A673 (cell line): ENCODE results near the gene THBS1. TPM values are rescaled to one million over a fixed set of nuclear protein-coding genes. Genes with fewer than 3 reads are reported as not detected.

Experiments used
- BruUV-seq: library from RNA; stranded (reverse); fragments of 400-500 nt; replicated peaks from 2 replicates; lab custom pipeline; 2021; lab: Mats Ljungman, UMichigan
- CTCF ChIA-PET: fragments of 300-600 bp; sonication (Branson Sonifier 250); formaldehyde crosslinking; loops from one replicate; lab custom pipeline; 2022; ENCODE audit warnings: antibody characterized with exemption; lab: Charles Lee
- POLR2A ChIA-PET: fragments of 300-600 bp; sonication (Branson Sonifier 250); formaldehyde crosslinking; loops from one replicate; lab custom pipeline; 2022; ENCODE audit warnings: antibody characterized with exemption; ENCODE audit not compliant: low non-redundant PET; lab: Charles Lee
- DNase-seq: peaks from one replicate; pipeline ENCODE4 v3.0.0-alpha.2; 2015; ENCODE audit warnings: low spot score
- H3K27ac ChIP-seq: fragments of 200-600 bp; sonication (generic); 2 replicates; pipeline ENCODE4 v1.5.1; 2016; ENCODE audit warnings: mixed run types, low read depth, mild to moderate bottlenecking, mixed read lengths, antibody characterized with exemption, low read length; ENCODE audit not compliant: poor library complexity, severe bottlenecking
- H3K27me3 ChIP-seq: fragments of 200-600 bp; sonication (generic); replicated peaks from 2 replicates; pipeline ENCODE4 v1.6.1; 2017; ENCODE audit warnings: mixed run types, low read depth, mild to moderate bottlenecking, mixed read lengths, antibody characterized with exemption, low read length; ENCODE audit not compliant: insufficient read depth, poor library complexity
- H3K36me3 ChIP-seq: fragments of 200-600 bp; sonication (generic); 2 replicates; pipeline ENCODE4 v1.6.1; 2016; ENCODE audit warnings: mixed run types, mild to moderate bottlenecking, mixed read lengths, antibody characterized with exemption, low read length; ENCODE audit not compliant: insufficient read depth, poor library complexity, severe bottlenecking
- H3K4me1 ChIP-seq: fragments of 200-600 bp; sonication (generic); 2 replicates; pipeline ENCODE4 v1.6.1; 2017; ENCODE audit warnings: mixed run types, mild to moderate bottlenecking, mixed read lengths, antibody characterized with exemption, low read length; ENCODE audit not compliant: insufficient read depth, poor library complexity, severe bottlenecking
- H3K4me3 ChIP-seq: fragments of 200-600 bp; sonication (generic); 2 replicates; pipeline ENCODE4 v1.5.1; 2016; ENCODE audit warnings: low read depth, mixed run types, mild to moderate bottlenecking, mixed read lengths, low read length; ENCODE audit not compliant: poor library complexity, severe bottlenecking
- H3K9me3 ChIP-seq: fragments of 200-600 bp; sonication (generic); 2 replicates; pipeline ENCODE4 v1.6.1; 2016; ENCODE audit warnings: mixed run types, low read depth, mild to moderate bottlenecking, mixed read lengths, antibody characterized with exemption, low read length; ENCODE audit not compliant: poor library complexity, severe bottlenecking
- CTCF ChIP-seq: fragments of 300-800, 200-600 bp; sonication (generic); conservative IDR thresholded peaks from 2 replicates; pipeline ENCODE4 v1.5.1; 2017; ENCODE audit warnings: low read depth, mild to moderate bottlenecking, antibody characterized with exemption, low read length, moderate library complexity, mixed read lengths
- EZH2 ChIP-seq: fragments of 200-600 bp; sonication (generic); IDR thresholded peaks from 2 replicates; pipeline ENCODE4 v1.6.1; 2017; ENCODE audit warnings: borderline replicate concordance, low read depth, mild to moderate bottlenecking, mixed read lengths, antibody characterized with exemption, low read length; ENCODE audit not compliant: poor library complexity, severe bottlenecking
- intact Hi-C: fragments of 100-400 bp; cut with micrococcal nuclease; formaldehyde crosslinking; loops from one replicate; pipeline ENCODE4 v1.10.0; 2022; ENCODE audit not compliant: unreplicated experiment
- total RNA-seq: library from RNA; stranded (reverse); gene quantifications from 2 replicates; pipeline ENCODE4 v1.2.3, GENCODE V29; 2021

THBS1 gene
- total RNA-seq, 1 experiment from 2014 or later = 0.80 TPM

- intact Hi-C loops = no loop called here
- CTCF ChIA-PET = no interaction called here
Measured at GRCh38 chr15:39598186-39598850, 17.4 kb downstream of the THBS1 start.

GRCh38 chr15:39598958-39599845 is 18.3 kb downstream of the THBS1 start:
- intact Hi-C loops = no loop called here
- POLR2A ChIA-PET = no interaction called here
- no peak for TF ChIP-seq EZH2
- TF ChIP-seq CTCF = no peak
- CTCF ChIA-PET = no interaction called here
- Histone ChIP-seq H3K4me1 (no peaks in the 10 kb centered on the region), H3K9me3 (no peaks in the 10 kb centered on the region), H3K27me3 (no peaks in the 10 kb centered on the region), H3K36me3 (no peaks in the 10 kb centered on the region), H3K27ac (no peak overlapping the region), H3K4me3 (no peak overlapping the region)
- no peak for DNase-seq
- BruUV-seq = no TSS peak

More at GRCh38 chr15:39598186-39598850, 17.4 kb downstream of the THBS1 start:
- TF ChIP-seq CTCF = no peak
- TF ChIP-seq EZH2 = no peak
- H3K27me3 ChIP-seq = no peaks in the 10 kb centered on the region
- H3K9me3 ChIP-seq = no peaks in the 10 kb centered on the region
- no peak for DNase-seq
- no peak overlapping the region for H3K27ac ChIP-seq
- H3K36me3 ChIP-seq = no peaks in the 10 kb centered on the region
- H3K4me1 ChIP-seq = no peaks in the 10 kb centered on the region
- POLR2A ChIA-PET = no interaction called here
- H3K4me3 ChIP-seq = no peak overlapping the region
- no TSS peak for BruUV-seq

- H3K9me3 ChIP-seq = no peaks in the 10 kb centered on the region
- no peaks in the 10 kb centered on the region for H3K27me3 ChIP-seq
- intact Hi-C loops = no loop called here
- no peaks in the 10 kb centered on the region for H3K4me1 ChIP-seq
- no peak for DNase-seq
- ChIA-PET POLR2A (no interaction called here), CTCF (no interaction called here)
- BruUV-seq = no TSS peak
- H3K27ac ChIP-seq = no peak overlapping the region
- TF ChIP-seq EZH2 (no peak), CTCF (no peak)
- no peak overlapping the region for H3K4me3 ChIP-seq
- H3K36me3 ChIP-seq = no peaks in the 10 kb centered on the region
Measured at GRCh38 chr15:39599871-39600270, 19.0 kb downstream of the THBS1 start.
